HG03095 (cell line): Measurements from ENCODE around the gene GLIPR2.

Experiments used
- ATAC-seq: cut with Tn5 transposase; IDR thresholded peaks from one replicate; pipeline ENCODE4 v1.9.1; 2021; ENCODE audit warnings: moderate library complexity; ENCODE audit not compliant: unreplicated experiment

The GLIPR2 gene

GRCh38 chr9:36191290-36191645, 54.7 kb downstream of the GLIPR2 start:
- peak; percentile 2 for ATAC-seq

- no peak for ATAC-seq
These were observed 55.2 kb downstream of the GLIPR2 start for GRCh38 chr9:36191686-36192085.

GRCh38 chr9:36192196-36192595, 55.7 kb downstream of the GLIPR2 start:
- no peak for ATAC-seq

GRCh38 chr9:36193023-36193422, 56.5 kb downstream of the GLIPR2 start:
- no peak for ATAC-seq

DNA sequence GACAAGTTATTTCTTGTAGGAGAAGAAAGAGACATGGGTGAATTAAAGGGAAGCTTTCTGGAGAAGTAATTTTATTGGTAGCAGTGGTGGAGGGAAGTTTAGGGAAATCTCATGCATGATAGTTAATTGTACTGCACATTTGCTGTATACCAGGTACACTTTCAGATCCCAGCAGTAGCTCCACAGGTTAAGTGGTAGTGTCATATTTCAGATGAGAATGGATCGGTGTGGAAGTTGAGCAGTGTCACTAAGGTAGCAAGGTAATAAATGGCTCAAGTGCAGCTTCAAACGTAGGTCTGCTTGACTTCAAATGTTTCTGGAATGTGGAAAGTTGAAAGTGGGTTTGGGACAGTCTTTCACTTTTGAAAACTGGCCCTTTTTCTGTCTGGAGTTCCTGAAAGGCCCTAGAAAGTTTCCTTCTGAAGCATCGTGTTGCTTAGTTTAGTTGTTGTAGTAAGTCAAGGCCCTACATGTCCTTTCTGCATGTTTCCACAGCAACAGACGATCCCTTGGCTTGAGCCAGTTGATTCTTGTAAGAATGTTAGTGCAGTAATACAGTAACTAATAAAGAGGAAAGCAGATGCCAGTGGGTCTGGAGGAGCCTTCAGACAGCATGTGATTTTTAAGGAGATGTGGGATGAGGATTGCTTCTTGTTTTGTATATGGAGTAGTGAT, 57.9 kb downstream of the GLIPR2 start:
- no peak for ATAC-seq

DNA sequence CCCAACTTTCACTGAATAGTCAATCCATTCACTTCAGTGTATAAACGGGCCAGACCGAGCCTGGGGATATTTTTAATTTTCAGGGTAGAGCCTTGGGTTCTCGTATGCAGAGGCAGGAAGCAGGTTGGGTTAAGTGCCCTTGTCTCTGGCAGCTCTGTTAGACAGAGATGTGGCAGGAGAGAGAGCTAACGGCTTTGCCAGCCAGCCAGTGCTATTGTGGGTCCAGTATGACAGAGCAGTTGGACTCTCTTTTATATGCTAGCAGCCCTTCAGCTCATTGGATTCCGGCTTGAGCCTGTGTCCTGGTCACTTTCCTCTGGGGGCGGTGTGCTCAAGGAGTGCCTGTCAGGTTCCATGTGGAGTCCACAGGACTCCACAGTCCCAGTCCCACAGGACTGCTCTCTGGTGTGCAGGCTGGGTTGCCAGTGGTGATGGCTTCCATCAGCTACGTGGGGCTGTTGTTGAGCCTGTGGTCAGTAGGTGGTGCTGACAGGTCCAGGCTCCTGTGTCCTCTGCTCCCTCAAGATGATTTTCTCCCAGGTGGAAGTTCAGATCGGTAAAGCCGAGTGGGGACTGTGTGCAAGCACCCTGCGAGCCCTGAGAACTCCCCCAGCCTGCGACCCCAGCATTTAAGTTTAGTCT, 68.5 kb downstream of the GLIPR2 start:
- ATAC-seq, result no peak

DNA sequence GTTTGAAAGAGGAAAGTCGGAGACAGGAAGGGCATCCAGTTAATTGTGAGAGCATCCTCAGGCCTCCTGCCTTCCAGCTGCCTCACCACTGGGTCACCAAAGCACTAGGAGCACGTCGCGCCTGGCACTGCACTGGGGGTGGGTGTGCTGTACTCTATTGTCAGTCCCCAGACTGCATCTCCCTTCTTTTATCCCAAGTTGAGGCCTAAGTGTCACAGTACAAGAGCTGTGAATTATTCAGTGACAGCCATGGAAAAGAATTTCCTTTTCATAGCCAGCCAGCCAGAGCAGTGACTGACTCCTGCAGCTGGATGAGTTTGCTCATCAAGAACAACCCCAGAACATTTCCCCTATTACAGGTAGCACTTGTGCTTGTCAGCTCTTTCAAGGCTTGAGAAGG, 70.5 kb downstream of the GLIPR2 start:
- no peak for ATAC-seq

GRCh38 chr9:36207546-36208012, 71.0 kb downstream of the GLIPR2 start:
- ATAC-seq, result no peak

- ATAC-seq, result no peak
These were observed 72.2 kb downstream of the GLIPR2 start for GRCh38 chr9:36208521-36209253.

- no peak for ATAC-seq
These were observed 74.2 kb downstream of the GLIPR2 start for GRCh38 chr9:36210722-36211121.

DNA sequence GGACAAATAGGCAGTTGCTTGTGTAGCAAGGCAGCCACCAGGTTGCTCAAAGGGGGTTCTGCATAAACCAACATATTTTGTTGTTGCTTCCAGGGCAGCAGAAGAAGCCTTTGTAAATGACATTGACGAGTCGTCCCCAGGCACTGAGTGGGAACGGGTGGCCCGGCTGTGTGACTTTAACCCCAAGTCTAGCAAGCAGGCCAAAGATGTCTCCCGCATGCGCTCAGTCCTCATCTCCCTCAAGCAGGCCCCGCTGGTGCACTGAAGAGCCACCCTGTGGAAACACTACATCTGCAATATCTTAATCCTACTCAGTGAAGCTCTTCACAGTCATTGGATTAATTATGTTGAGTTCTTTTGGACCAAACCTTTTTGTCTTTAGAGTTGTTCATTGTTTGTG, 75.0 kb downstream of the GLIPR2 start:
- no peak for ATAC-seq

DNA sequence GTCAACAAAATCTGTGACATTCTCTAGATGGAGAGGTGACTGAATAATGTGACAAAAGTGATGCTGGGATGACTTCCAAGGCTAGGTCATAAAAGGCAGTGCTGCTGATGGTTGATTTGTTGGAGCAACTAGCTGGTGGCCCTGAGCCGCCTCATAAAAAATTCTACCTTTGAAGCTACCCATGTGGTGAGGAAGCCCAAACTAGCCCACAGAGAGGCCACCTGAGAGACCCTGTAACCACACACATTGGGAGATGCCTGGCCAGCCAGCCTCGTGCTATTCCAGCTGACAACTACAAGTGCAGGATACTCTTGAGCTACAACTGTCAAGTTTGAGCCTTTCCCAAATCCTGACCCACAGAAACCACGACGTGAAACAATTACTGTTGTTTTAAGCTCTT, 76.9 kb downstream of the GLIPR2 start:
- ATAC-seq, result no peak
